SU-DHL-6 (cell line): ENCODE data around the gene ST6GAL1.

Experiments used
- H2AFZ ChIP-seq: fragments of 200-600 bp; sonication (generic); 2 replicates; pipeline ENCODE4 v1.6.1; 2014; ENCODE audit warnings: low read depth, mild to moderate bottlenecking, moderate library complexity, mixed read lengths, antibody characterized with exemption, low read length; ENCODE audit not compliant: severe bottlenecking
- H3F3A ChIP-seq: fragments of 200-600 bp; shearing (Covaris generic); 2 replicates; pipeline ENCODE4 v1.6.0; 2016; ENCODE audit warnings: antibody characterized with exemption, mild to moderate bottlenecking; ENCODE audit not compliant: insufficient read depth
- H3K27ac ChIP-seq: fragments of 200-600 bp; sonication (generic); 2 replicates; pipeline ENCODE4 v1.5.1; 2016; ENCODE audit warnings: low read depth, mild to moderate bottlenecking, low read length, moderate library complexity, mixed read lengths
- H3K27me3 ChIP-seq: fragments of 200-600 bp; sonication (generic), shearing (Covaris generic); 2 replicates; pipeline ENCODE4 v1.6.0; 2014; ENCODE audit warnings: mild to moderate bottlenecking, low read length
- H3K36me3 ChIP-seq: fragments of 200-600 bp; sonication (generic); 2 replicates; pipeline ENCODE4 v1.6.1; 2014; ENCODE audit warnings: mild to moderate bottlenecking, low read length, mixed read lengths
- H3K4me2 ChIP-seq: fragments of 300-600, 200-600 bp; shearing (Covaris generic), sonication (generic); 2 replicates; pipeline ENCODE4 v1.6.0; 2014; ENCODE audit warnings: low read length, low read depth, mild to moderate bottlenecking; ENCODE audit not compliant: poor library complexity, severe bottlenecking
- H3K4me3 ChIP-seq: fragments of 200-600 bp; sonication (generic); 2 replicates; pipeline ENCODE4 v1.5.1; 2014; ENCODE audit warnings: antibody characterized with exemption, low read length, mild to moderate bottlenecking, mixed read lengths; ENCODE audit not compliant: insufficient read depth, poor library complexity, severe bottlenecking
- H3K79me2 ChIP-seq: fragments of 200-600 bp; sonication (generic); 2 replicates; pipeline ENCODE4 v1.6.1; 2014; ENCODE audit warnings: mild to moderate bottlenecking, low read length, moderate library complexity; ENCODE audit not compliant: insufficient read depth
- H3K9ac ChIP-seq: fragments of 200-600 bp; sonication (generic); 2 replicates; pipeline ENCODE4 v1.7.0; 2014; ENCODE audit warnings: mild to moderate bottlenecking, low read length
- H3K9me2 ChIP-seq: fragments of 200-600 bp; sonication (generic); replicated peaks from 2 replicates; pipeline ENCODE4 v1.6.1; 2014; ENCODE audit warnings: low read length; ENCODE audit not compliant: insufficient read depth
- H3K9me3 ChIP-seq: fragments of 200-600 bp; sonication (generic); 2 replicates; pipeline ENCODE4 v1.6.1; 2014; ENCODE audit warnings: low read length, mixed read lengths; ENCODE audit not compliant: insufficient read depth
- H4K20me1 ChIP-seq: fragments of 200-600 bp; sonication (generic); 2 replicates; pipeline ENCODE4 v1.6.1; 2014; ENCODE audit warnings: low read depth, mild to moderate bottlenecking, antibody characterized with exemption, low read length, moderate library complexity, mixed read lengths
- CTCF ChIP-seq: fragments of 200-600 bp; sonication (generic); IDR thresholded peaks from one replicate; pipeline ENCODE4 v1.5.1; 2017; ENCODE audit warnings: antibody characterized with exemption, mild to moderate bottlenecking, low read length, moderate library complexity; ENCODE audit not compliant: insufficient read depth, poor library complexity, severe bottlenecking
- EZH2phosphoT487 ChIP-seq: fragments of 200-600 bp; sonication (generic), shearing (Covaris generic); conservative IDR thresholded peaks from 2 replicates; pipeline ENCODE4 v1.6.1; 2018; ENCODE audit warnings: mild to moderate bottlenecking, antibody characterized with exemption, low read length, moderate library complexity, mixed read lengths

Gene ST6GAL1

GRCh38 chr3:187044867-187045552, 114.7 kb downstream of the ST6GAL1 start:
- Histone ChIP-seq H3K9me3 (no peaks in the 10 kb centered on the region), H3K27ac (peak overlapping the region; percentile 60; the same call in 1 of the 2 replicates), H2AFZ (no peak overlapping the region), H3K4me3 (no peak overlapping the region), H3K36me3 (peaks cover 91% of the 10 kb centered on the region), H3K9ac (no peak overlapping the region), H3K79me2 (peaks cover 98% of the 10 kb centered on the region), H3F3A (peaks cover 65% of the 10 kb centered on the region), H3K9me2 (no peaks in the 10 kb centered on the region), H4K20me1 (peaks cover 52% of the 10 kb centered on the region), H3K27me3 (no peaks in the 10 kb centered on the region), H3K4me2 (no peak overlapping the region)
- TF ChIP-seq EZH2phosphoT487 (no peak), CTCF (no peak)

GRCh38 chr3:187046033-187046432, 115.7 kb downstream of the ST6GAL1 start:
- Histone ChIP-seq H3K9me2 (no peaks in the 10 kb centered on the region), H3K27ac (no peak overlapping the region), H3K4me3 (no peak overlapping the region), H3K79me2 (peaks cover 98% of the 10 kb centered on the region), H3K9ac (no peak overlapping the region), H2AFZ (no peak overlapping the region), H4K20me1 (peaks cover 46% of the 10 kb centered on the region), H3K27me3 (no peaks in the 10 kb centered on the region), H3K9me3 (no peaks in the 10 kb centered on the region), H3F3A (peaks cover 56% of the 10 kb centered on the region), H3K36me3 (peaks cover 91% of the 10 kb centered on the region), H3K4me2 (no peak overlapping the region)
- no peak for TF ChIP-seq EZH2phosphoT487

- H3K9me2 ChIP-seq, result no peaks in the 10 kb centered on the region
- peaks cover 75% of the 10 kb centered on the region for H3K36me3 ChIP-seq
- H3K27me3 ChIP-seq, result no peaks in the 10 kb centered on the region
- peaks cover 29% of the 10 kb centered on the region for H3F3A ChIP-seq
- no peak overlapping the region for H3K4me2 ChIP-seq
- peaks cover 83% of the 10 kb centered on the region for H3K79me2 ChIP-seq
- peaks cover 31% of the 10 kb centered on the region for H4K20me1 ChIP-seq
- no peak overlapping the region for H2AFZ ChIP-seq
- H3K9me3 ChIP-seq, result no peaks in the 10 kb centered on the region
- H3K27ac ChIP-seq, result no peak overlapping the region
- no peak overlapping the region for H3K9ac ChIP-seq
- no peak overlapping the region for H3K4me3 ChIP-seq
- TF ChIP-seq CTCF (no peak), EZH2phosphoT487 (no peak)
Observed at GRCh38 chr3:187049462-187050101, 119.3 kb downstream of the ST6GAL1 start.

GRCh38 chr3:187051066-187051465, 120.7 kb downstream of the ST6GAL1 start:
- H3K36me3 ChIP-seq, result peaks cover 65% of the 10 kb centered on the region
- no peak for TF ChIP-seq CTCF
- no peak for TF ChIP-seq EZH2phosphoT487
- H3K27ac ChIP-seq, result no peak overlapping the region

More at GRCh38 chr3:187051066-187051465, 120.7 kb downstream of the ST6GAL1 start:
- Histone ChIP-seq H3K4me3 (no peak overlapping the region), H3K79me2 (peaks cover 76% of the 10 kb centered on the region), H3K9me2 (no peaks in the 10 kb centered on the region), H3K4me2 (no peak overlapping the region), H4K20me1 (peaks cover 18% of the 10 kb centered on the region), H3K9ac (no peak overlapping the region), H3K27me3 (no peaks in the 10 kb centered on the region), H3F3A (peaks cover 15% of the 10 kb centered on the region), H2AFZ (no peak overlapping the region), H3K9me3 (no peaks in the 10 kb centered on the region)
